Kidney (tissue), 14 donors: ENCODE results near the gene FKBP3. TPM values are rescaled to one million over a fixed set of nuclear protein-coding genes. Genes with fewer than 3 reads are reported as not detected.
"Not testable (repeated sequence)": the region's sequence is repeated elsewhere in the genome, so short reads cannot be mapped to it uniquely, and the experiment has no call there.

Experiments
- DNase-seq, 5 donors: peaks; one replicate each; pipeline ENCODE4 v3.0.0-alpha.2; 2013 to 2020
- FAIRE-seq: peaks from 2 replicates; lab custom pipeline; 2012; peaks lifted over from hg19 to GRCh38; lab: Jason Lieb, UNC
- H3K27ac ChIP-seq, 2 donors: one replicate each; pipeline ENCODE4 v1.7.0; 2013; ENCODE audit warnings: low read depth in 2 of 2, low read length in 2 of 2, inconsistent platforms in 1 of 2
- H3K27me3 ChIP-seq: one replicate; pipeline ENCODE4 v1.7.1; 2013; ENCODE audit warnings: low read length, inconsistent platforms; ENCODE audit not compliant: control insufficient read depth, insufficient read depth
- H3K36me3 ChIP-seq, 3 donors: one replicate each; pipeline versions ENCODE4 v1.7.0 to v1.7.1; 2013; ENCODE audit warnings: low read length in 3 of 3, control low read depth in 1 of 3, inconsistent platforms in 1 of 3; ENCODE audit not compliant: insufficient read depth in 3 of 3, control insufficient read depth in 2 of 3
- H3K4me1 ChIP-seq, 3 donors: one replicate each; pipeline versions ENCODE4 v1.7.0 to v1.7.1; 2013; ENCODE audit warnings: low read length in 3 of 3, inconsistent platforms in 1 of 3, low read depth in 1 of 3; ENCODE audit not compliant: control insufficient read depth in 2 of 3, insufficient read depth in 2 of 3
- H3K4me3 ChIP-seq, 3 donors: one replicate each; pipeline versions ENCODE4 v1.7.0 to v1.8.1; 2013; ENCODE audit warnings: low read length in 3 of 3, control low read depth in 1 of 3, inconsistent platforms in 1 of 3
- H3K9ac ChIP-seq, 3 donors: one replicate each; pipeline versions ENCODE4 v1.7.0 to v1.7.1; 2013; ENCODE audit warnings: low read length in 3 of 3, control low read depth in 1 of 3, inconsistent platforms in 1 of 3
- H3K9me3 ChIP-seq, 3 donors: one replicate each; pipeline versions ENCODE4 v1.7.0 to v1.7.1; 2013; ENCODE audit warnings: low read length in 3 of 3, control low read depth in 1 of 3, inconsistent platforms in 1 of 3; ENCODE audit not compliant: control insufficient read depth in 2 of 3, insufficient read depth in 1 of 3
- intact Hi-C: fragments of 100-400 bp; cut with DNase I; formaldehyde crosslinking; loops from one replicate; pipeline ENCODE4 v1.11.1; 2022
- polyA plus RNA-seq: library from polyadenylated mRNA; stranded (reverse); fragments of 350-450 nt; fragmentation: Illumina TruSeq; extraction: RNeasy Lipid Tissue Mini Kit (QIAGEN cat#74804); gene quantifications from one replicate; pipeline ENCODE4 v1.2.3, GENCODE V29; 2014; ENCODE audit warnings: low read depth, low replicate concordance; ENCODE audit not compliant: insufficient read depth
- total RNA-seq: library from RNA; stranded (reverse); fragmentation: NEBNext Ultra II Directional; extraction: Animal tissue kit (Norgen Biotek cat#: 25700); gene quantifications from one replicate; pipeline ENCODE4 v1.2.1, GENCODE V29; 2021
- TF ChIP-seq, protein P1 (sequence below): IDR thresholded peaks from 3 replicates; pipeline ENCODE4 v1.5.1; 2012; ENCODE audit warnings: mild to moderate bottlenecking, moderate library complexity, borderline replicate concordance; ENCODE audit not compliant: insufficient read depth; ENCODE audit errors: extremely low read depth
- donor health status: control.
- donor health status: control.
- donor health status: control.
- donor health status: control.
- donor health status: control.
- donor health status: DM: yes; HTN: yes; CAD: no.
- donor health status: Normal renal cell carcinoma (clear cell type).

Gene FKBP3
- total and polyA plus RNA-seq, 2 donors from 2014 or later, result 52.7 to 122 TPM

- Histone ChIP-seq H3K9ac (no peak overlapping the region), H3K27ac (no peak overlapping the region), H3K4me3 (no peak overlapping the region), H3K9me3 (no peaks in the 10 kb centered on the region), H3K27me3 (no peaks in the 10 kb centered on the region), H3K4me1 (no peaks in the 10 kb centered on the region), H3K36me3 (no peaks in the 10 kb centered on the region)
- DNase-seq (no peak), FAIRE-seq (no peak)
- intact Hi-C loops, result no loop called here
- TF ChIP-seq, protein P1, sequence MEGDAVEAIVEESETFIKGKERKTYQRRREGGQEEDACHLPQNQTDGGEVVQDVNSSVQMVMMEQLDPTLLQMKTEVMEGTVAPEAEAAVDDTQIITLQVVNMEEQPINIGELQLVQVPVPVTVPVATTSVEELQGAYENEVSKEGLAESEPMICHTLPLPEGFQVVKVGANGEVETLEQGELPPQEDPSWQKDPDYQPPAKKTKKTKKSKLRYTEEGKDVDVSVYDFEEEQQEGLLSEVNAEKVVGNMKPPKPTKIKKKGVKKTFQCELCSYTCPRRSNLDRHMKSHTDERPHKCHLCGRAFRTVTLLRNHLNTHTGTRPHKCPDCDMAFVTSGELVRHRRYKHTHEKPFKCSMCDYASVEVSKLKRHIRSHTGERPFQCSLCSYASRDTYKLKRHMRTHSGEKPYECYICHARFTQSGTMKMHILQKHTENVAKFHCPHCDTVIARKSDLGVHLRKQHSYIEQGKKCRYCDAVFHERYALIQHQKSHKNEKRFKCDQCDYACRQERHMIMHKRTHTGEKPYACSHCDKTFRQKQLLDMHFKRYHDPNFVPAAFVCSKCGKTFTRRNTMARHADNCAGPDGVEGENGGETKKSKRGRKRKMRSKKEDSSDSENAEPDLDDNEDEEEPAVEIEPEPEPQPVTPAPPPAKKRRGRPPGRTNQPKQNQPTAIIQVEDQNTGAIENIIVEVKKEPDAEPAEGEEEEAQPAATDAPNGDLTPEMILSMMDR, result no peak
These were observed 15.3 kb upstream of the FKBP3 start for GRCh38 chr14:45149602-45150001.

DNA sequence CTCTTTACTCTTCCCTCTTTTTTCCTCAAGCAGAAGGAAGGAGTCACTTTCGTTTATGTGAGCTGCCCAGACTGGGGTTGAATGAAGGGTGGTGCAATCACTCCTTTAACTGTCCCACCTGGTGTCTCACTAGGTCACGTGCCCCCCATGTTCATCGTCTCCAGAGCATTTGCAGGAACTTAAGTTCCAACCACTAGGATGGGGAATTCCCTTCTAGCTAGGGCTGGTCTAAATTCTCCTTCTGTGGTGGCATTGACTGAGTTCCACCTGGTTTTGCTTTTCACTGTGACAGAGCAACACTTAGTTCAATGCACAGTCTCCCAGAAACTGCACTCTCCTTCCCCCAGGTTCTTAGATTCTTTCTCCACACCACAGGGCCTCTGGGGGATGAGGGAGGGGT, 10.9 kb upstream of the FKBP3 start:
- Histone ChIP-seq H3K9ac (no peak overlapping the region), H3K9me3 (no peaks in the 10 kb centered on the region), H3K27ac (no peak overlapping the region), H3K36me3 (no peaks in the 10 kb centered on the region), H3K27me3 (no peaks in the 10 kb centered on the region), H3K4me3 (no peak overlapping the region), H3K4me1 (no peaks in the 10 kb centered on the region)
- DNase-seq, result no peak
- TF ChIP-seq, protein P1, result no peak
- intact Hi-C loops, result no loop called here
- FAIRE-seq, result no peak

GRCh38 chr14:45144658-45145057, 10.4 kb upstream of the FKBP3 start:
- H3K4me3 ChIP-seq, result no peak overlapping the region
- no peaks in the 10 kb centered on the region for H3K4me1 ChIP-seq
- no peaks in the 10 kb centered on the region for H3K36me3 ChIP-seq
- H3K9ac ChIP-seq, result no peak overlapping the region
- no peak overlapping the region for H3K27ac ChIP-seq
- intact Hi-C loops, result no loop called here
- no peak for DNase-seq
- no peaks in the 10 kb centered on the region for H3K27me3 ChIP-seq
- no peaks in the 10 kb centered on the region for H3K9me3 ChIP-seq
- FAIRE-seq, result no peak
- TF ChIP-seq, protein P1, result no peak

GRCh38 chr14:45142083-45142482, 7.8 kb upstream of the FKBP3 start:
- H3K36me3 ChIP-seq, intact Hi-C loops, H3K27ac ChIP-seq, H3K27me3 ChIP-seq, DNase-seq, H3K9ac ChIP-seq, H3K9me3 ChIP-seq, H3K4me1 ChIP-seq, H3K4me3 ChIP-seq, FAIRE-seq: not testable (repeated sequence)
